Measurements from ENCODE around the gene ABL2. TPM values are rescaled to one million over a fixed set of nuclear protein-coding genes. Genes with fewer than 3 reads are reported as not detected.
"Not testable (repeated sequence)": the region's sequence is repeated elsewhere in the genome, so short reads cannot be mapped to it uniquely, and the experiment has no call there.

ABL2 gene
- total RNA-seq, 4 donors from 2014 or later, result 4.4 to 9.3 (median 5.8) TPM

DNA sequence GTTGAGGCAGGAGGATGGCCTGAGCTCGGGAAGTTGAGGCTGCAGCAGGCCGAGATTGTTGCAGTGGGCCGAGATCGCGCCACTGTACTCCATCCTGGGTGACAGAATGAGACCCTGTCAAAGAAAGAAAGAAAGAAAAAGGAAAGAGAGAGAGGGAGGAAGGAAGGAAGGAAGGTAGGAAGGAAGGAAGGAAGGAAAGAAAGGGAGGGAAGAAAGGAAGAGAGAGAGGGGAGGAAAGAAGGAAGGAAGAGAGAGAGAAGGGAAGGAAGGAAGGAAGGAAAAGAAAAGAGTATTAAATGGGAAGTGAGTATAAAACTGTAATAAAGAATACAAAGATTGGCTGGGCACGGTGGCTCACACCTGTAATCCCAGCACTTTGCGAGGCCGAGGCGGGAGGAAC is 18.4 kb upstream of the ABL2 start:
- DNase-seq (no peak), ATAC-seq (no peak)
- in situ Hi-C loops (cut with MboI; ENCODE audit: low sequenced_read_pairs in 4 of 4), result loop anchor here in 1 of 4 donors (25.0 kb wide), 1 partner anchor 114 kb away; the partner anchor contains the start of gene AXDND1
- Histone ChIP-seq H3K4me1 (no peaks in the 10 kb centered on the region), H3K9me3 (no peaks in the 10 kb centered on the region), H3K4me3 (no peak overlapping the region), H3K36me3 (no peaks in the 10 kb centered on the region), H3K27me3 (no peaks in the 10 kb centered on the region), H3K27ac (no peak overlapping the region)
- TF ChIP-seq POLR2A (IDR thresholded peaks at IDR 0.05) (no peak), CTCF (IDR thresholded peaks at IDR 0.05 in 4 of 5, conservative IDR thresholded peaks at IDR 0.05 in 1 of 5) (no peak)
- intact Hi-C loops (cut with DNase I; ENCODE audit: low total_unique reads), result no loop called here

DNA sequence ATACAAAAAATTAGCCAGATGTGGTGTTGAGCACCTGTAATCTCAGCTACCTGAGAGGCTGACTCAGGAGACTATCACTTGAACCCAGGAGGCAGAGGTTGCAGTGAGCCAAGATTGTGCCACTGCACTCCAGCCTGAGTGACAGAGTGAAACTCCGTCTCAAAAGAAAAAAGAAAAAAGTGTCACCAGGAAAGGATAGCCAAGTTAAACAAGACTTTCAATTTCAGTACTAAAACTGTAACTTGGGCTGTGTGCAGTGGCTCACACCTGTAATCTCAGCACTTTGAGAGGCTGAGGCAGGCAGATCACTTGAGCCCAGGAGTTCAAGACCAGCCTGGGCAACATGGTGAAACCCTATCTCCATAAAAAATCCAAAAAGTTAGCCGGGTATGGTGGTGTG is 15.9 kb upstream of the ABL2 start:
- H3K4me3 ChIP-seq; H3K27ac ChIP-seq; ATAC-seq; intact Hi-C loops (cut with DNase I; ENCODE audit: low total_unique reads); H3K27me3 ChIP-seq; H3K36me3 ChIP-seq; H3K9me3 ChIP-seq; H3K4me1 ChIP-seq; DNase-seq: not testable (repeated sequence)
- in situ Hi-C loops (cut with MboI; ENCODE audit: low sequenced_read_pairs in 4 of 4), result loop anchor here in 1 of 4 donors (25.0 kb wide), 1 partner anchor 117 kb away; the partner anchor contains the start of gene AXDND1

- TF ChIP-seq POLR2A (IDR thresholded peaks at IDR 0.05) (no peak), CTCF (IDR thresholded peaks at IDR 0.05 in 4 of 5, conservative IDR thresholded peaks at IDR 0.05 in 1 of 5) (no peak)
- Histone ChIP-seq H3K4me1 (no peaks in the 10 kb centered on the region), H3K4me3 (no peak overlapping the region), H3K27ac (no peak overlapping the region), H3K9me3 (no peaks in the 10 kb centered on the region), H3K36me3 (no peaks in the 10 kb centered on the region), H3K27me3 (no peaks in the 10 kb centered on the region)
- ATAC-seq (no peak), DNase-seq (no peak)
- intact Hi-C loops (cut with DNase I; ENCODE audit: low total_unique reads), result no loop called here
- in situ Hi-C loops (cut with MboI; ENCODE audit: low sequenced_read_pairs in 4 of 4), result loop anchor here in 1 of 4 donors (25.0 kb wide), 1 partner anchor 121 kb away; the partner anchor contains the start of gene AXDND1
These were observed 12.1 kb upstream of the ABL2 start for GRCh38 chr1:179241530-179242097.

- Histone ChIP-seq H3K9me3 (no peaks in the 10 kb centered on the region), H3K36me3 (no peaks in the 10 kb centered on the region), H3K27ac (no peak overlapping the region), H3K4me3 (no peak overlapping the region), H3K27me3 (no peaks in the 10 kb centered on the region), H3K4me1 (no peaks in the 10 kb centered on the region)
- DNase-seq, result no peak
- no peak for ATAC-seq
- TF ChIP-seq CTCF (IDR thresholded peaks at IDR 0.05 in 4 of 5, conservative IDR thresholded peaks at IDR 0.05 in 1 of 5) (no peak), POLR2A (IDR thresholded peaks at IDR 0.05) (no peak)
- in situ Hi-C loops (cut with MboI; ENCODE audit: low sequenced_read_pairs in 4 of 4) (loop anchor here in 1 of 4 donors (25.0 kb wide), 1 partner anchor 125 kb away; the partner anchor contains the start of gene AXDND1), intact Hi-C loops (cut with DNase I; ENCODE audit: low total_unique reads) (no loop called here)
These were observed 7.7 kb upstream of the ABL2 start for GRCh38 chr1:179237222-179237621.

- Histone ChIP-seq H3K27me3 (no peaks in the 10 kb centered on the region), H3K36me3 (no peaks in the 10 kb centered on the region), H3K4me3 (no peak overlapping the region), H3K9me3 (no peaks in the 10 kb centered on the region), H3K4me1 (no peaks in the 10 kb centered on the region), H3K27ac (no peak overlapping the region)
- TF ChIP-seq CTCF (IDR thresholded peaks at IDR 0.05 in 4 of 5, conservative IDR thresholded peaks at IDR 0.05 in 1 of 5) (no peak), POLR2A (IDR thresholded peaks at IDR 0.05) (no peak)
- no peak for DNase-seq
- ATAC-seq, result no peak
- intact Hi-C loops (cut with DNase I; ENCODE audit: low total_unique reads) (no loop called here), in situ Hi-C loops (cut with MboI; ENCODE audit: low sequenced_read_pairs in 4 of 4) (loop anchor here in 1 of 4 donors (25.0 kb wide), 1 partner anchor 127 kb away; the partner anchor contains the start of gene AXDND1)
These were observed 5.4 kb upstream of the ABL2 start for GRCh38 chr1:179234863-179235262.
